NCI-H1694 (cell line): ENCODE data around the gene HIRA.
"Not testable (repeated sequence)": the region's sequence is repeated elsewhere in the genome, so short reads cannot be mapped to it uniquely, and the experiment has no call there.

Experiments used
- DNase-seq: peaks from one replicate; lab custom pipeline; 2025; lab: John Stamatoyannopoulos, UW

The HIRA gene

DNA sequence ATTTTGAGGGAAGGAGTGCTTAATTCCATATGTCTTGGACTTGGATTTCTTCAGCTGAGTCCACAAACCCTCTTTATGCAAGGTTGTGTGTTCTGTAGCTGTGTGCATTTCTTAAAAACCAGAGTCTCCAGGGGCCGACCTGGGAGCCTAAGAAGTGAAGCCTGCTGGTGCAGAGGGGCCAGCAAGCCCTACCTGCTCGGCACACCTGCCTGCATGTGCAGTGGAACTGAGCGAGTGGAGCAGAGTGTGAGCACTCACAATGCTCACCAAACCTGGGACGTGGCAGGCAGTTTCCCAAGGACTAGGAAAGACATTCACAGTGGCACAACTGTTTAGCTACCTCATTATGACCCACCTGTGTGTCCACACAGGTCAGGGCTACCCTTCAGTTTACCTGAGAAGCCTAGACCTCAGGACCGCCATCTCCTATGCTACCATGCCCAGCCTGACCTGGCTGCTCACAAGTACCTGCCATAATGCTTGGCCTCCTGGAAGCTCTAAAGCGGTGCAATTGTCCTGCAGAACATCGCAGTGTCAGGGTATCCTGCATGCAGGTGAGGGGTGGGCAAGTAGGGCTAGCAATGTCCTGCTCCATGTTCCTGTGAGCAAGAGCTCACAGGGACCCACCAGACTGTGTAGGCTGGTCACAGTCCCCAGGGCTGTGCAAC is 12.1 kb upstream of the HIRA start:
- DNase-seq, result no peak

DNA sequence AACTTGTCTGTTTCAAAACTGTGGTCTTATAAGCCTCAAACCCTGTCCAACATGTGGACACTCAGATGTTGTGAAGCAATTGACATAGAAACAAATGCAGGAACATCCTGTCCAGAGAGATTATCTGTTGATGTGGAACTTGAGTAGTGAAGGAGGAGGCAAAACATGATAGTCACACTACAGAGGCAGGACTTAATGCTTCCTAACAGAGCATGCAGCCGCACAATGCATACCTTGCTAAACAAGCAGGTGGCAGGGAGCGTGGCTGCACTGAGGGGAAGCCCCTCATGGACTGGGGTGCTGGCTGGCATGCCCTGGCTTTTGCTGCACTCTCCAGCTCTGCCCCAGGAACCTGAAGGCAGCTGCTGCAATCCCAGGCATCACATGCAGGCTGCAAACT is 10.6 kb upstream of the HIRA start:
- no peak for DNase-seq

DNA sequence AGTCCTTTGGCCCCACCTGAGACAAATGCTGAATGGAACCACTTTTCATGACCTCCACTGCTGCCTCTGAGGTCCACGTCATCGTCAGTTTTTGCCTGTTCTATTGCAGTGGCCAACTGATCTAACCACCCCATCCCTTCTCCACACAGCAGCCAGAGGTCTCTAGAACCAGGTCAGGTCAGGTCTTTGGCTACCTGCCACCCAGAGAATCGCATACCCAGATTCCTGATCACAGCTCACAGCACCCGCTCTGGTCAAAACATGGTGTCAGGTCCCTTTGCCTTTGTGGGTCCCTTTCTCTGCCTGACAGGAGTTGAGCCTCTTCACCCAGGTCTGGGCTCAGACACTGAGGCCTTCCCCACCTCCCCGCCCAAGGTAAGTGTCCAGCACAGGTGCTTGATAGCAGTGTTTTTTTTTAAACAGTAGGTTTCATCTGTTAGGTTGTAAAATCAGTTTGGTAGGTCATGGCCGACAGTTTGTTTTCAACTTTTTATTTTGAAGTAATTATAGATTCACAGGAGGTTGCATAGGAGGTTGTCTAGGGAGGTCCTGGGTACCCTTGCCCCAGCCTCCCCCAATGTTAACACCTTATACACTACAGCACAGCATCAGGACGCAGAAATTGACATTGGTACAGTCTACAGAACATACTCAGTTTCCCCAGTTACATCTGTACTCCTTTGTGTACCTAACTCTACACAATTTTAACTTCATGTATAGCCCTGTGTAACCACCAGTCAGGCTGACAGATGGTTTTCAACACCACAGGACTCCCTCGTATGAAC is 9.1 kb upstream of the HIRA start:
- DNase-seq, result no peak

DNA sequence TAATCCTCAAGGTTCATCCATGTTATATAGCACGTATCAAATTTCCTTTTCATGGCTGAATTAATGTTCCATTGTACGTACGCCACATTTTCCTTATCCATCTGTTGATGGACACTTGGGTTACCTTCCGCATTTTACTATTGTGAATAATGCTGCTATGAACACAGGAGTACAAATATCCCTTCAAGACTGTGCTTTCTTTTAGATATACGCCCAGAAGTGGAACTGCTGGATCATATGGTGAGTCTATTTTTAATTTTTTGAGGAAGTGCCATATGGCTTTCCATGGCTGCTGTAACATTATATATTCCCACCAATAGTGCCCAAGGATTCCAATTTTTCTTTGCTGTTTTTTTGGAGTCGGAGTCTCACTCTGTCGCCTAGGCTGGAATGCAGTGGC is 6.8 kb upstream of the HIRA start:
- peak; percentile 16 for DNase-seq

DNA sequence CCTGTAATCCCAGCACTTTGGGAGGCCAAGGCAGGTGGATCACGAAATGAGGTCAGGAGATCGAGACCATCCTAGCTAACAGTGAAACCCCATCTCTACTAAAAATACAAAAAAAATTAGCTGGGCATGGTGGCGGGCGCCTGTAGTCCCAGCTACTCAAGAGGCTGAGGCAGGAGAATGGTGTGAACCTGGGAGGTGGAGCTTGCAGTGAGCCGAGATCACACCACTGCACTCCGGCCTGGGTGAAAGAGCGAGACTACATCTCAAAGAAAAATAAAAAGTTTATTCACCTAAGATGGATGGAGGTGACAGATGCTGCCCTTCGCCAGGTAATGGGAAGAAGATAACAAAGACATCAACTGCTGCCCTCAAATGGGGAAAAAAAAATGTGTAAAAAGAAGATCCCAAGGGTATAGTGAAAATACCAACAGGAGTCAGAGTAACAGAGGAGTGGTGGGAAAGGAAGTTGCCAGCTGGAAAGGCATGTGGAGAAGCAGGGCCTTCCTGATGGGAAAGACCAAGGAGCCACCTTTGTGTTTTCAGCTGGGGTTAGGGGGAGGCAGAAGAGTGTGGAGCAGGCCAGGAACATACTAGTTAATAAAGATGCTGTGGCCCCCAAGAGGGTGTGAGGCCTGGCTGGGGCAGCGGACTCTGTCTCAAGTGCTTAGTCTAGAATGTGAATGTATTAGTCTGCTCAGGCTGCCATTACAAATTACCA is 5.1 kb upstream of the HIRA start:
- DNase-seq, result not testable (repeated sequence)

DNA sequence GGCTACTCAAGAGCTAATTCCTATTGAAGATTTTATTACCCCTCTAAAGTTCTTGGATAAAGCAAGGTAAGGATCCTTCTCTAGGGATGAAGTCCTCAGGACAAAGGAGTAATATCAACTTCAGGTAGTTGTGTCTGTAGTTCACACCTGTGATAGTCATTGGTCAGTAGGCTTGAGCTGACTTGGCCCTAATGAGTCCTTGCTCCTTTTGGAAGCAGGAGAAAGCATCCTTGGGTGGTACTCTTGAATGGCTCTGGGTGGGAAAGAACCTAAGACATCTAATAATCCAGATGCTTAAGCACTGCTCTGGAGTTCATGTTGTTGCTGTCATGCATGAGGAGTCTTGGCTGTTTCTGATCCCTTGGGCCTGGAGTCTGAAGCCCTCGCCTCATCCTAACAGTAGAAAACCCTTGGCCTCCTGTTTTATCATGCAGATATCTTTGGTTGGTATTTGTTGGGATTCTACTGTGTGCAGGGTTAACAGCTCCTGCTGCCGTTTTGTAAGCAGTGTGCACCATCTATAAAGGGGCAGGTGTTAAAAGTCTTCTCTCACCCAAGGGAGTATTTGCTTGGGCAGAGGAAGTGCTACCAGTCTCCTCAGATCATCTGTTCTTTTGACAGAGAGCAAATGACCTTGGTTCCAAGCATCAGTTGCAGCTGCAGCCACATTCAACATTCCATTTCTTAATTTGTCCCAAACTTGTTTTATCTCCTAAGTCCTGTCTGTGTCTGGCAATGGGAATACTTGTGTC is 3.5 kb upstream of the HIRA start:
- DNase-seq, result no peak

DNA sequence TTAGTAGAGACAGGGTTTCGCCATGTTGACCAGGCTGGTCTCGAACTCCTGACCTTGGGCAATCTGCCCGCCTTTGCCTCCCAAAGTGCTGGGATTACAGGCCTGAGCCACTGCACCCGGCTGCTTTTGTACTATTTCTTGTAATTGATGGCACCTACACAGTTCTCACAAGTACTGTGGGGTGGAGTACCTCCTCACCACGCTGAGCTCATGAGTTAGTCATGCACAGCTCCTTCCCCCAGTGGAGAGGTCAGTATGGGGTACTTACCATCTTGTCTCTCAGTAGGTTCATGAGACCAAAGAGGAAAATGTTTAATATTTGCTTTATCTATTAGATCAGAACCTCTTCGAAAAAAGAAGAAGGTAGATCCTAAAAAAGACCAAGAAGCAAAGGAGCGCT is 2.9 kb upstream of the HIRA start:
- DNase-seq, result no peak

DNA sequence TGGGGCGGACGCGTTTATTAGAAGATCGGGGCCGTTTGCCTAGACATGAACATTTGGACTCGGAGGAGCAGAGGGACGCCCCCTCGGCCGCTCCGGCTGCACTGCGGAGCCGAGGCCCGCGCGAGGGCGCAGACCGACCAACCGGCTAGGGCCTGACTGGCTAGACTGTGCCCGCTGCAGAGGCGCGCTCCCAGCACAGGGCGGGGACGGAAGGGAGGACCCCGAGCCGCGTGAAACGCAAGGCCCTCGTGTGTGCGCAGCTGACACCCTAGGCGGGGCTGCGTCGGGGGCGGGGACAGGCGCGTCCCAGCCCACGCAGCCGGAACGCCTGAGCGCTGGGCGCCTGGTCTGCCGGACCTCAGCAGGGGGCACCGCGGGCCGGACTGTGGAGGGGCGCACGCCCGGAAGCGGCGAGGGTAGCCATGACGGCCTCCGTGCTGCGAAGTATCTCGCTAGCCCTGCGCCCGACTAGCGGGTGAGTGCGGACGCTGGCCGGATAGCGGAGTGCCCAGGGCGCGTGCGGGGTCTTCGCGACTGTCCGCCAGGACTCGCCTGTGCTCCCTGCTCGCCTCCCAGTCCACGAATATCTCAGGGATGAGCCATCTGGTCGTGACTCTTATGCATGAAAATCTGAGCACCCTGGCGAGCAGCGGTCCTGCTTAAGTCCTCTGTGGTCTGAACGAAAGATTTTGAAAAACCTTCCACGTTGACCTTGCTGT is 759 bp upstream of the HIRA start, which contains the start of gene MRPL40:
Gene MRPL40 (plus strand): TSS at position 413 of the 719 bp plus-strand sequence. CDS start 10 bp downstream, at position 423.
- peak; percentile 63 for DNase-seq

DNA sequence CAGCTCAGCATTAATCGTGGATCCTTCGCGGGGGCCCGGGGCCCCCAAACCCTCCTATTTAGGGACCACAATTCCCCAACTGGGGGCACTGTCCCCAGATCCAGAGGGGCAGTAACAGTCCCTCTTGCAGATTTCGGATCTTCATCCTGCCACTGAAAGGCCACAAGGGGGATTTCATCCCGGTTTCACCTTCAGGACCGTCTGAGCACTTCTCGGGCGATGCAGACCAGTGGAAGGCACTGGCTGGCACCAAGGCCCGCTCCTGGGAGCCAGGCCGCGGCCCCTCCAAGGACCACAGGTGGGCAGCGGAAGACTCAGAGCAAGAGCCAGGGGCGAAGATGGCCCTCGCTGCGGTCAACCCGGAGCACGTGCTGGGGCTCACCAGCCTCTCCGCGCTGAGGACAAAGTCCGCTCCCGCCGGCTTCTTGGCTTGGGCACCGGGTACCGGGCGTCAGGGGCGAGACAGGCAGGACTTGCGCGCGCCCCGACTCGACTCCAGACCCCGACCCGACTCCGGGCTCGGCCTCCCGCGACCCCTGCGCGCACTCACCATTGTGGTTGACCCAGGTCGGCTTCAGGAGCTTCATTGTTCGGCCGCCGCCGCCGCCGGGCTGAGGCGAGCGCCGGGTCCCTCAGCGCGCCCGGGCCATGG is 517 bp downstream of the HIRA start:
- no peak for DNase-seq

DNA sequence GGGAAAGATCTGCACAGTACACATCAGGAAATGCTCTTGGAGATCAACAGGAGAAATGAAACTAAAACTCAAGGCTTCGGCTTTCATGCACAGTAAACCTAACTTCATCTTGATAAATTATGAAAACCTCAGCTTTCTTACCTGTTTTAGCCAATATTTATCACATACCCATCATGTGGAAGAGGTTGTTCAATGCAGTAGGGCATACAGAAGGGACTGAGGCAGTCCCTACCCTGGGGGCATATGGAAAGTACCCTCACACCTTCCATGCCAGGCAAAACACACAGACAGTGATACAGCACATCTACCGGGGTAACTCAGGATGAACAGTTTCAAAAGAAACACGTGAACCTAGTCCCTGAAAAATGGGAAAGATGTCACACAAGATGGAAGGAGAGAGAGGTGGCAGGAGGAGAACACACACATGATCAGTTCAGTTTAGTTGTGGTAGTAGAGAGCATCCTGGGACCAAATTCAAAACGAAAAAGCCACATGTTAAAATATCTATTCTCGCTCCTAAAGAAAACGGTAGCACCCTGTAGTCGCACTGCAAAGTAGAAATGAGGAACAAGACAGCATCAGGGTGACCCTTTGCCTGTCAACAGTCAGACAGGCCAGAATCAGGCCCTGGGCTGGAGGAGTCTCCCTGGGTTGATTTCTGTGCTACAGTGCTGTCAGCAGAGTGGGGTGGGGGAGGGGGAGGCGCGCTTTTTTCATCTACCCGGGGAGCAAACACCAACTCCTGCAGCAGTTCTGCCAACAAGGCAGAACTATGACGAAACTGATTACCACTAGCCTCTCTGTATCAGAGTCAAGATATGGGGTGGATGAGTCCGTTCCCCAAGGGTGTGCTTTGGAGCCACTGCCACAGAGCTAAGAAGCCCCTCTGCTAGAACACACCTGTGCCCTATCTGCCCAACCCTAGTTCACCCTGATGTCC is 1.3 kb downstream of the HIRA start:
- no peak for DNase-seq

DNA sequence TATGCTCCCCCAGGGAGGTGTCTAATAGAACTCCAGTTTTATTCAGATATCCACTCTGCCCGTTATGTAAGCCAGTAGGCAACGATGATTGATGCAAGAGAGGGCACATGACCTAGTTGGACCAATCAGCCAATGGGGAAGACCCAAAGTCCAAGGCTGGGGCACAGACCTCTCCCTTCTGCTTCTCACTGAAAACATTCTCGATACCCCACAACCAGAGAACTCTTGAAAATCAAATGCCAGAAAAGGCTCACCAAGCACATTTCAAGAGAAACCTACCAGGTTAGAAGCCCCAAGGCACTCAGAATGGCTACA is 7.4 kb downstream of the HIRA start:
- no peak for DNase-seq

DNA sequence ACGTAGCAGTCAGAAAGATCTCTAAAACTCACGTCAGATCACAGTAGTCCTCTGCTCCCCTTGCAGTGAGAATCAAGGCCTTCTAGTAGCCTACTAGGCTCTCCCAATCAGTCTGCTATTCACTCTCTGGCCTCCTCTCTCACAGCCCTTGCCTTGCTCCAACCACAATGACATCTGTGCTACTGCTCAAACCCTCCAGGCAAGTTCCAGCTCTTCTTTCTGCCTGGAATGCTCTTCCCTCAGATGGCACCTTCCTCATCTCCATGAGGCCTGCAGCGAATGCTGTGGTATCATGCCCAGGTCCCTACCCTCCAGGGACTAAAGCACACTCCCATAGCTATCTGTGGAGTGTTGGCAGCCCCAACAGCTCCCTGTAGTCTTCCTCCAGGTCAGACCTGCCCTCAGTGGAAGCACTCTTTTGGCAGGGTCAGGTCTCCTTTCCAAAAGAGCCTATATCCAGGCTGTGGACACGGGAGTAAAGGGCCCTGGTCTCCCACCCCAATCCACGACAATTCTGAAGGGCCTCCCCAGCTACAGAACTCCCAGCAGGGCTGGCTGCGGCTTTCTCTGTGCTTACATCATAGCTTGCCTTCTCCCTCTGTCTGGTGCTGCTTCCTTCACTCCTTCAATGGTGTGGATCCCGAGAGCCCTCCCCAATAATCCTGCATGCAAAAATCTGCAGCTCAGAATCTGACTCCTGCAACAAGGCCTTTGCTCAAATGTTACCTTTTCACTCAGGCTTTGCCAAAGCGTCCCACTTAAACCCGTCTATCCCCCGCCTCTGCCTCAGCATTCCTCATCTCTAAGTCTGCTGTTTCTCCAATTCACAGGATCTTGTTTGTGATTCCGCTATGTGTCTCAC is 8.9 kb downstream of the HIRA start:
- DNase-seq, result no peak

DNA sequence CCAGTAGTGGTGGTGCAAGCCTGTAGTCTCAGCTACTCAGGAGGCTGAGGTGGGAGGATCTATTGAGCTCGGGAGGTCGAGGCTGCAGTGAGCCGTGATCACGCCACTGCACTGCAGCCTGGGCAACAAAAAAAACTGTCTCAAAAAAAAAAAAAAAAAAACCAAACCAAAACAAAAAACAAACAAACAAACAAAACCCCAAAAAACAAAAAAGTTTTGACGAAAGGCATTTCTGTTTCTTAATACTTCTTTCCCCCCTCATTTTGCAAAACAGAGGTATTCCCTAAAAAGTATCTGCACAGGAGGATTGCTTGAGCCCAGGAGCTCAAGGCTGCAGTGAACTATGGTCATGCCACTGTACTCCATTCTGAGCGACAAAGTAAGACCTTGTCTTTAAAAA is 11.2 kb downstream of the HIRA start:
- DNase-seq, result no peak

DNA sequence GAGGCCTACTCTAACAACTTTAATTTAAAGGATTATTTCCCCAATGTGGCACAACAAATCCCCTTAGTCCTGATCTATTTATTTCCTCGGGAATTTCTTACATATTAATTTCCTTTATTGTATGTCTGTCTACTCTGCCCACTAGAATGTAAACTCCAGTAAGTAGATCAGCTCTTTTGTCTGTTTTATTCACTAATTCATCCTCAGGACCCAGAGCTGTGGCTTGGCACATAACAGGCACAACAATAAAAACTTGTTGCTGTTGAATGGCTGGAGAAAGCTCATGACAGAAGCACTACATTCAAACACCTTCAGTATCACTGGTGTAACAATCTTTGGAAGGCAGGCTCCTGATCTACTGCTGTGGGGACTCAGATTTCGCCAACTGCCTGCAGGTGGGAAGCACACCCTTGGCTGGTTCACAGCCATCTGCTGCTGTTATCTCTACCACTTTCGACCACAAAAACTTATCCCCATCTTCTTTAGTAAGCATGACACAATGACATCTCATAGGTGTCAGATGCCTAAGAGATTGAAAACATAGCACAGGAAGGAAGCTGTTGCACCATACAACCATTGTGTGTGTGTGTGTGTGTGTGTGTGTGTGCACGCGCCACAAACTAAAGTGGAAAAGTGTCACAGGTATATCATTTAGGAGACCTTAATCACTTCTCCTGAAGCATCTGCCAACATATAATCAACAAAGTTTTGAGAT is 11.9 kb downstream of the HIRA start:
- no peak for DNase-seq

DNA sequence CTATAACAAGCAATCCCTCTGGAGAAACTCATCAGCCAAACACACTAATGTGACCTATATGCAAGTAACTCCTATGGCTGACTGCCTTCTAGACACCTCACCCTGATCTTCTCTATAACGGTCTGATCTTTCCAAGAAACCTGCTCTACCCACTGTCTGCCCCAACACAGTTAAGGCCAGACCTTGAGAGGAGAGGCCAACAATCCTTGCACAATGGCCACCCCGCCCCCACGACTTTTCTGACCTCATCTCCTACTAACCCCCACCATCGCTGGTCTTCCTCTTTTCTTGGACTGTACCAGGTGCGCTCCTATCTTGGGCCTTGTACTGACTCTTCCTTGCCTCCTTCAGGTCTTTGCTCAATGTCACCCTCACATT is 12.5 kb downstream of the HIRA start:
- no peak for DNase-seq

DNA sequence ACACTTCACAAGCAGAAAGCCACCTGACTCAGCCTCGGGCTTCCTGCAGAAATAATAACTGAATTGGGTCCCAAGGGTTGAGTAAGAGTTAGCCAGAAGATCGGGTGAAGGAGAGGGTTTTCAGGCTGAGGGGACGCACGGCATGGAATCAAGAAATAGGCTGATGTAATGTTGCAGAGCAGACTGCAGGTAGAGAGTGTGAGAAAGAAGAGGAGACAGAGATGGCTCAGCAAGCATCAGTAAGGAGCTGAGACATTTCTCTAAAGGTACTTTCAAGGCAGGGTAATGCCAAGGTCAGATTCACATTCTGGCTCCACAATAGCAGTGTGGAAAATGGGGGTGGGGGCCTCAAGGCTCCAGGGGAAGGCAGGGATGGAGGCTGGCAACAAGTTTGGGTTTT is 18.6 kb downstream of the HIRA start:
- no peak for DNase-seq

DNA sequence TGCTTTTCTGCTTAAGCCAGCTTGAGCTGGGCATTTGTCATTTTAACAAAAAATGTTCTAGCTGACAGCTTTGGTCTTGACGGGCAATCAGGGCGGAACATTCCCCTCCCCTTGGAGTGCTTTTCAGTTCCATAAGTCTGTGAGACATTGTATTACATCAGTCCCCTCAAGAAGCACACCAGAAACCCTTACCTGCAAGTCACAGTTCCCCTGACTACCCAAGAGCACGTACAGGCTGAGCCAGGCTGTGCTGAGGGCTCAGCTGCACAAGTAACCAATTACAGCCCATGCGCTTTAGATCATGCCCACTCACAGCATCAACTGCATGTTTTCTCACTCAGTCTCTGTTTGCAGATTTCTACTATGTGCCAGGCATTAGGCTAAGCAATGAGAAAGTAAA is 19.1 kb downstream of the HIRA start:
- no peak for DNase-seq

DNA sequence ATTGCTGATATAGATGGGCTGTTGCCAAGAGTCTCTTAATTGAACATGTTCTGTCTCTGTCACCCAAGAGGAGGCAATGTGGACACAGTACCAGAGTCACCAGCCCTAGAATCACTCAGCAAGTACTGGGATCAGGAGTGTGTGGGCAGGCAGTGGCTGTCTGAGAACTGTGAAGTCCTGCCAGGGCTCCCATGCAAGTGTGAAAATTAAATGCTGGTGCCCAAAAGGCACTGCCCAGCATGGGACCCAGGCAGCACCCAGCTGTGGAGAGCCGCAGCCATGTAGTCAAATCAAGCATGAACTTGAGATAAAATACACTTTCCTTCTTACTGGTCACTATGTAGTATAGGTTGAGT is 19.9 kb downstream of the HIRA start:
- DNase-seq, result no peak
